ENCODE measurements around the gene PLCB4. TPM values are rescaled to one million over a fixed set of nuclear protein-coding genes. Genes with fewer than 3 reads are reported as not detected.
A peak's percentile ranks its signal among the peaks of the same experiment; 100 is the strongest.

PLCB4 gene
- total and polyA plus RNA-seq, 2 experiments from 2014 or later: 6.5 to 16.1 TPM

DNA sequence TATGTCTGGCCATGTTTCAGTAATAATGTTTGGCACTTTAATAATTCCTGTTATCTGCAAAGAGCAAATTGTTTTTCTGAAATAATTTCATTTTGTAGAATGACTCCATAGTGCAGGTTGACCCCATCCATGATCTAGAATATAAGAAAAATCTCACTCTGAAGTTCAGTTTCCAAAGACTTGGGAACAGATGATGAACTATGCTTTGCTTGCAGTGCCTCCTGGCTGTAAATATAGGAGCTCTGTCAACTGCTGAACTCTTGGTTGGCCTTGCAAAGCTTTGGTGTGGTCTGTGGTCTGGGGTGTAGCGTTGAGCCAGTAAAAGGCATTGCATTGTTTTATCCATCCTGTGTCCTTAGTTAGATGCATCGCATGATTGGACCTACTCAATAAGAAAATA is 104.0 kb downstream of the PLCB4 start:
- Histone ChIP-seq H2AFZ (no peak overlapping the region), H3K27ac (ENCODE audit: low read depth) (no peak overlapping the region), H3K79me2 (replicated peaks; ENCODE audit: insufficient read depth) (no peaks in the 10 kb centered on the region), H3K4me3 (no peak overlapping the region), H3F3A (replicated peaks; ENCODE audit: low read depth) (no peaks in the 10 kb centered on the region), H3K36me3 (ENCODE audit: insufficient read depth) (no peaks in the 10 kb centered on the region), H3K4me1 (ENCODE audit: insufficient read depth) (no peaks in the 10 kb centered on the region), H3K9me2 (ENCODE audit: insufficient read depth) (no peaks in the 10 kb centered on the region), H4K20me1 (replicated peaks; ENCODE audit: insufficient read depth) (no peaks in the 10 kb centered on the region), H3K27me3 (ENCODE audit: insufficient read depth) (no peaks in the 10 kb centered on the region), H3K4me2 (no peak overlapping the region)
- Mint-ChIP-seq H3K27me3 (ENCODE audit: insufficient read depth, low read depth, poor library complexity) (no peaks in the 10 kb centered on the region), H3K36me3 (ENCODE audit: low read depth) (no peaks in the 10 kb centered on the region), H3K4me1 (peaks cover 4% of the 10 kb centered on the region), H3K4me3 (no peak overlapping the region), H3K27ac (no peak overlapping the region; the same call in 1 of the 2 replicates), H3K9me3 (no peaks in the 10 kb centered on the region; the same call in 2 of the 3 replicates)
- ATAC-seq (peak; percentile 26; the same call in 1 of the 3 replicates), DNase-seq (ENCODE audit: low spot score) (no peak)
- TF ChIP-seq, protein P1, sequence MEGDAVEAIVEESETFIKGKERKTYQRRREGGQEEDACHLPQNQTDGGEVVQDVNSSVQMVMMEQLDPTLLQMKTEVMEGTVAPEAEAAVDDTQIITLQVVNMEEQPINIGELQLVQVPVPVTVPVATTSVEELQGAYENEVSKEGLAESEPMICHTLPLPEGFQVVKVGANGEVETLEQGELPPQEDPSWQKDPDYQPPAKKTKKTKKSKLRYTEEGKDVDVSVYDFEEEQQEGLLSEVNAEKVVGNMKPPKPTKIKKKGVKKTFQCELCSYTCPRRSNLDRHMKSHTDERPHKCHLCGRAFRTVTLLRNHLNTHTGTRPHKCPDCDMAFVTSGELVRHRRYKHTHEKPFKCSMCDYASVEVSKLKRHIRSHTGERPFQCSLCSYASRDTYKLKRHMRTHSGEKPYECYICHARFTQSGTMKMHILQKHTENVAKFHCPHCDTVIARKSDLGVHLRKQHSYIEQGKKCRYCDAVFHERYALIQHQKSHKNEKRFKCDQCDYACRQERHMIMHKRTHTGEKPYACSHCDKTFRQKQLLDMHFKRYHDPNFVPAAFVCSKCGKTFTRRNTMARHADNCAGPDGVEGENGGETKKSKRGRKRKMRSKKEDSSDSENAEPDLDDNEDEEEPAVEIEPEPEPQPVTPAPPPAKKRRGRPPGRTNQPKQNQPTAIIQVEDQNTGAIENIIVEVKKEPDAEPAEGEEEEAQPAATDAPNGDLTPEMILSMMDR (conservative IDR thresholded peaks at IDR 0.05; ENCODE audit: low read depth in 2 of 2): peak in 1 of 2 experiments; percentile 52; a peak in 2 of 4 replicates
- TF ChIP-seq ZNF114 (CRISPR knock-in tag; IDR thresholded peaks at IDR 0.05): no peak

DNA sequence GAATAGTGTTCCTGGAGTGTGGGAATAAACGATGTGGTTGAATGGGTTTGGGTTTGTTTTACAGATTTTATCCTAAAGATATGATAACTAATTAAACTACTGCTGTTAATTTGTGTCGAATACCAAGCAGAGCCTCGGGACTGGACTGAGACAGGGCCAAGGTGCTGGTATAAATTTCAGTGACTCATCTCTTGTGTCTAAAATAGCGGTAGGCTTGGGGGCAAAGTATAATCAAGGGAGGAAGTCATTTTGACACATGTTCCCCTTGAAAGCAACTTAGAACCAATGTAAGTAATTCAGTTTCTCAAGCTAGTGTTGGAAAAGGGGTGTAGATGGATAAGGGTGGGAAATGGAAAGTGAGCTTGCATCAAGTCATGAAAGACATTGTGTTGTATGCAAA is 108.4 kb downstream of the PLCB4 start:
- no peaks in the 10 kb centered on the region for H3K79me2 ChIP-seq (replicated peaks; ENCODE audit: insufficient read depth)
- peaks cover 34% of the 10 kb centered on the region for H3K4me1 Mint-ChIP-seq
- H3K27me3 Mint-ChIP-seq (ENCODE audit: insufficient read depth, low read depth, poor library complexity): no peaks in the 10 kb centered on the region
- H3K4me2 ChIP-seq: no peak overlapping the region
- H3K36me3 ChIP-seq (ENCODE audit: insufficient read depth): no peaks in the 10 kb centered on the region
- no peaks in the 10 kb centered on the region for H3F3A ChIP-seq (replicated peaks; ENCODE audit: low read depth)
- no peak overlapping the region for H2AFZ ChIP-seq
- no peak overlapping the region for H3K27ac ChIP-seq (ENCODE audit: low read depth)
- H3K9me2 ChIP-seq (ENCODE audit: insufficient read depth): peaks cover 22% of the 10 kb centered on the region
- H3K27me3 ChIP-seq (ENCODE audit: insufficient read depth): no peaks in the 10 kb centered on the region
- DNase-seq (ENCODE audit: low spot score) (no peak), ATAC-seq (no peak)
- H3K4me3 Mint-ChIP-seq: no peak overlapping the region
- no peak overlapping the region for H3K27ac Mint-ChIP-seq
- TF ChIP-seq, protein P1 (conservative IDR thresholded peaks at IDR 0.05; ENCODE audit: low read depth in 2 of 2): no peak
- TF ChIP-seq EZH2phosphoT487 (IDR thresholded peaks at IDR 0.05; ENCODE audit: unreplicated experiment) (no peak), ZNF114 (CRISPR knock-in tag; IDR thresholded peaks at IDR 0.05) (no peak), POLR2AphosphoS5 (IDR thresholded peaks at IDR 0.05; ENCODE audit: low read depth) (no peak), NANOG (IDR thresholded peaks at IDR 0.05; ENCODE audit: borderline replicate concordance) (no peak), ZNF331 (CRISPR knock-in tag; IDR thresholded peaks at IDR 0.05; ENCODE audit: low read depth) (no peak), CREB1 (CRISPR knock-in tag; IDR thresholded peaks at IDR 0.05; ENCODE audit: low read depth) (no peak), JUNB (IDR thresholded peaks at IDR 0.05; ENCODE audit: unreplicated experiment) (no peak), STAT1 (IDR thresholded peaks at IDR 0.05; ENCODE audit: unreplicated experiment) (no peak), EZH2 (IDR thresholded peaks at IDR 0.05; ENCODE audit: low read depth, unreplicated experiment) (no peak)
- TF ChIP-seq, protein P2, sequence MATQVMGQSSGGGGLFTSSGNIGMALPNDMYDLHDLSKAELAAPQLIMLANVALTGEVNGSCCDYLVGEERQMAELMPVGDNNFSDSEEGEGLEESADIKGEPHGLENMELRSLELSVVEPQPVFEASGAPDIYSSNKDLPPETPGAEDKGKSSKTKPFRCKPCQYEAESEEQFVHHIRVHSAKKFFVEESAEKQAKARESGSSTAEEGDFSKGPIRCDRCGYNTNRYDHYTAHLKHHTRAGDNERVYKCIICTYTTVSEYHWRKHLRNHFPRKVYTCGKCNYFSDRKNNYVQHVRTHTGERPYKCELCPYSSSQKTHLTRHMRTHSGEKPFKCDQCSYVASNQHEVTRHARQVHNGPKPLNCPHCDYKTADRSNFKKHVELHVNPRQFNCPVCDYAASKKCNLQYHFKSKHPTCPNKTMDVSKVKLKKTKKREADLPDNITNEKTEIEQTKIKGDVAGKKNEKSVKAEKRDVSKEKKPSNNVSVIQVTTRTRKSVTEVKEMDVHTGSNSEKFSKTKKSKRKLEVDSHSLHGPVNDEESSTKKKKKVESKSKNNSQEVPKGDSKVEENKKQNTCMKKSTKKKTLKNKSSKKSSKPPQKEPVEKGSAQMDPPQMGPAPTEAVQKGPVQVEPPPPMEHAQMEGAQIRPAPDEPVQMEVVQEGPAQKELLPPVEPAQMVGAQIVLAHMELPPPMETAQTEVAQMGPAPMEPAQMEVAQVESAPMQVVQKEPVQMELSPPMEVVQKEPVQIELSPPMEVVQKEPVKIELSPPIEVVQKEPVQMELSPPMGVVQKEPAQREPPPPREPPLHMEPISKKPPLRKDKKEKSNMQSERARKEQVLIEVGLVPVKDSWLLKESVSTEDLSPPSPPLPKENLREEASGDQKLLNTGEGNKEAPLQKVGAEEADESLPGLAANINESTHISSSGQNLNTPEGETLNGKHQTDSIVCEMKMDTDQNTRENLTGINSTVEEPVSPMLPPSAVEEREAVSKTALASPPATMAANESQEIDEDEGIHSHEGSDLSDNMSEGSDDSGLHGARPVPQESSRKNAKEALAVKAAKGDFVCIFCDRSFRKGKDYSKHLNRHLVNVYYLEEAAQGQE (IDR thresholded peaks at IDR 0.05; ENCODE audit: unreplicated experiment): no peak
- TF ChIP-seq, protein P3, sequence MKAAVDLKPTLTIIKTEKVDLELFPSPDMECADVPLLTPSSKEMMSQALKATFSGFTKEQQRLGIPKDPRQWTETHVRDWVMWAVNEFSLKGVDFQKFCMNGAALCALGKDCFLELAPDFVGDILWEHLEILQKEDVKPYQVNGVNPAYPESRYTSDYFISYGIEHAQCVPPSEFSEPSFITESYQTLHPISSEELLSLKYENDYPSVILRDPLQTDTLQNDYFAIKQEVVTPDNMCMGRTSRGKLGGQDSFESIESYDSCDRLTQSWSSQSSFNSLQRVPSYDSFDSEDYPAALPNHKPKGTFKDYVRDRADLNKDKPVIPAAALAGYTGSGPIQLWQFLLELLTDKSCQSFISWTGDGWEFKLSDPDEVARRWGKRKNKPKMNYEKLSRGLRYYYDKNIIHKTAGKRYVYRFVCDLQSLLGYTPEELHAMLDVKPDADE (IDR thresholded peaks at IDR 0.05): no peak
- no peak overlapping the region for H3K4me3 ChIP-seq
- H3K36me3 Mint-ChIP-seq (ENCODE audit: low read depth): no peaks in the 10 kb centered on the region
- no peaks in the 10 kb centered on the region for H4K20me1 ChIP-seq (replicated peaks; ENCODE audit: insufficient read depth)
- peaks cover 30% of the 10 kb centered on the region for H3K4me1 ChIP-seq (ENCODE audit: insufficient read depth)
- no peaks in the 10 kb centered on the region; the same call in 2 of the 3 replicates for H3K9me3 Mint-ChIP-seq

All from GM23338 (cell line).